8988T (cell line): Measurements from ENCODE around the gene CAPN15.

Source experiments
- DNase-seq: peaks from one replicate; pipeline ENCODE4 v3.0.0; 2011

CAPN15 gene

DNA sequence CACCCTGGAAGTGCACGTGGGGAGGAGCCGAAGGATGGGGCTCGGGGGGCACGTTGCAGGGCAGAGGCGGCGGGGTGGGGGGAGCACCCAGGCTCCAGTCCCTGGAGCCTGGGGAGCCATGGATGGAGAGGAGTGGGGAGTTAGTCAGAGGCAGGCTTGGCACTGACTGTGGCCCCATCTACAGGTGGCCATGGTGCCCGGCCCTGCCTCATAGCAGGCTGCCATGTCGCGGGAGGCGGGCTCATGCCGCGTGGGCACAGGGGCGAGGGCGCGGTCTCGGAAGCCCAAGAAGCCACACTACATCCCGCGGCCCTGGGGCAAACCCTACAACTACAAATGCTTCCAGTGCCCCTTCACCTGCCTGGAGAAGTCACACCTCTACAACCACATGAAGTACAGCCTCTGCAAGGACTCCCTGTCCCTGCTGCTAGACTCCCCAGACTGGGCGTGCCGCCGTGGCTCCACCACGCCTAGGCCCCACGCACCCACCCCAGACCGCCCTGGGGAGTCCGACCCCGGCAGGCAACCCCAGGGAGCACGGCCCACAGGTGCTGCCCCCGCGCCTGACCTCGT, 35.6 kb downstream of the CAPN15 start:
- DNase-seq, result no peak

DNA sequence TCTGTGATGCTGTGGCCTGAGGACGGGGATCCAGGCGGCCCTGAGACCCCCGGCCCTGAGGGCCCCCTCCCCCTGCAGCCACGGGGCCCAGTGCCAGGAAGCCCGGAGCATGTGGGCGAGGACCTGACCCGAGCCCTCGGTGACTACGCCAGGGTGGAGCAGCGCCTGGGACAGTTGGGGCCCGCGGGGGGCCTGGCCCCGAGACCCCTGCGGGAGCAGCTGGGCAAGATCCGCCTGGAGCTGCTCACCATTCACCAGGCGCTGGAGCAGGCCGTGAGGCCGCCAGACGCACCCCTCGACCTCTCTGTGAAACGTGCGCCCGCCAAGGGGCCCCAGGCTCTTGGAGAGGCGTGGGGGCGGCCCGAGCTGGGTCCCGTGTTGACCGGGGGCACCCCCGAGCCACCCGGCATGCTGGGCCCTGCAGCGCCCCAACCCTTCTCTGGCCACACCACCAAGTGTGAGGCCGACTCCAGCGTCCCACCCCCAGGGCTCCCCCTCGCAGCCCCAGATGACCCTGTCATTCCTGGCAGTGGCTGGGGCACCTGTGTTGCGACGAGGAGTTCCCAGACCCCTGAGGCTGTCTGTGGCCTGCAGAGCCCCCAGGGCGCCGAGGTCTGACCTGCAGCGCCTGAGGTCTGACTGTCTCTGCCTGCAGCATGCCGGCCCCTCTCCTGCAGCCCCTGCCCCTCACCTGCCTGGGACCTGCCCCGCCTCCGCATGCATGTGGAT, 37.3 kb downstream of the CAPN15 start:
- no peak for DNase-seq

DNA sequence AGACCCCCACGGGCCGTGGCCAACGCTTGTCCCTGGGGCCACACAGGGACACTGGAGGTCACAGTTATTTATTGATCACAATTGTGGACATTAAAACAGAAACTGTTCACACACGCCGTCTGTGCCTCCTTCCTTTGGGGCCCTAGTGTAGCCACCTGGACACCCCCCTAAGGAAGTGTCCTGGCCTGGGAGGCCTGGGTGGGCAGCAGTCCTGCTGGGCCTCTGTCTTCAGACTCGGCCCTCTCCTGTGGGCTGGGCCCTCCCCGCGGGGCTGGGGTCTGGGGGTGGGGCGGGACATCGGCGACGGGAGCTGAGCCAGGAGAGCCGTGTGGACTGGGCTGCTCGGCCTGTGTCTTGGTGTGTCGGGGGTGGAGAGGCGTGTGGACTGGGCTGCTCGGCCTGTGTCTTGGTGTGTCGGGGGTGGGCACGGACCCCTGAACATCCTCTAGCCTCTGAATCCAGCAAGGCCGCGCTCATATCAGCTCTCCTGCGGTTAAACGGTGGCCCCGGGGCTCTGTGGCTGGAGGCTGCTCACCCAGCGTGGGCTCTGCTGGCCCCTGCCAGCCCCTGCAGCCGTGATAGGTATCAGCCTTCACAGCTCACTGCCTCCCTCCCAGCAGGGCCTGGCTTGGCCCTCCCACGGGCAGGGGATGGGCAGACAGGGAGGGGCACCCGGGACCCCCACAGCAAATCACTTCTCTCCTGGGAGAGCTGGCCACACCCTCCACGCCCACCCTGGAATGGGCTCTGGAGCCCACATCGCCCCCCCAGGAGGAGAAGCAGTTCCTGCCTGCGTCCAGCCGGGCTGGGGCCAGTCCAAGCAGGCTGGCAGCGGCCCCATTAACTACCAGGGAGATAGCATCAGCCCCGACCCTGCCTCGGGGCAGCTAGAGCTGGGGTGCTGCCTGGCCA, 38.2 kb downstream of the CAPN15 start:
- DNase-seq, result no peak

DNA sequence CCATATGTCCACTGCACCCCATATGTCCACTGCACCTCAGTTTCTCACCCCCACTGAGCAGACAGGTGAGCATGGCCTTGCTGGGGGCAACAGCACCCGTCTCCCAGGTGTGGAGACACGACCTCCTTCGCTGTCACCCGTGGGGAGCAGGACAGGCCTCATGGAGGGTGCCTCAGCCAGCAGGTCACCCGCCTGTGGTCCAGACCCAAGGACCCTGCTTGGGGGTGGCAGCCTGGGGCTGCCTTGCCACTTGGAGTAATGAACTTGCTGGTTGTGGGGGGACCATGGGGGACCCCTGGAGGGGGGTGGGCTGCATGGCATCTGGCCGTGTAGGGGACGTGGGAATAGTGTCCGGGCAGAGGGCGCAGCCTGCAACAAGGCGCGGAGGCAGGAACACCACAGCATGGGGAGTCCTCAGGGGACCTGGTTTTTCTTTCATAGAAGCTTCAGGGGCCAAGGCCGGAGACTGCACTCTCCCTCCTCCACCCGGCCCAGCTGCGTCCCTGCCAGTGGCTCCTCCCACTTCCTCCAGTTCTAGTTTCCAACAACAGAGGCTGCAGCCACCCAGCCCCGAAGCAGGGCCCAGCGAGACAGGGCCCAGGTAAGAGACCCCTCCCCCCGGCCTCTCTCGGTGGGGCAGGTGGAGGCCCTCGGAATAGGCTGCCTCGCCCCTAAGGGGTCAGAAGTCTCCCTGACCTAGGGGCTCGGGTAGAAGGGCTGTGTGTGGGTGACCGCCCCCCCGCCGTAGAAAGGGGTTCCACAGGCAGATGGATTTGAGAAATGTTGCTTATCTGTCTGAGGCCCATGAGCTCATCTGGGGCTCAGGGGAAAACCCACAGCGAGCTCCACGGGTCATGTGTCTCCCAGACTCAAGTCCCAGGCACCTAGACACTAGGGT, 39.2 kb downstream of the CAPN15 start, which contains the start of gene NHLRC4:
Gene NHLRC4, plus strand, starts transcription at position 531 of the 898 bp plus-strand sequence. CDS start 1,043 bp downstream, outside the sequence.
- no peak for DNase-seq

DNA sequence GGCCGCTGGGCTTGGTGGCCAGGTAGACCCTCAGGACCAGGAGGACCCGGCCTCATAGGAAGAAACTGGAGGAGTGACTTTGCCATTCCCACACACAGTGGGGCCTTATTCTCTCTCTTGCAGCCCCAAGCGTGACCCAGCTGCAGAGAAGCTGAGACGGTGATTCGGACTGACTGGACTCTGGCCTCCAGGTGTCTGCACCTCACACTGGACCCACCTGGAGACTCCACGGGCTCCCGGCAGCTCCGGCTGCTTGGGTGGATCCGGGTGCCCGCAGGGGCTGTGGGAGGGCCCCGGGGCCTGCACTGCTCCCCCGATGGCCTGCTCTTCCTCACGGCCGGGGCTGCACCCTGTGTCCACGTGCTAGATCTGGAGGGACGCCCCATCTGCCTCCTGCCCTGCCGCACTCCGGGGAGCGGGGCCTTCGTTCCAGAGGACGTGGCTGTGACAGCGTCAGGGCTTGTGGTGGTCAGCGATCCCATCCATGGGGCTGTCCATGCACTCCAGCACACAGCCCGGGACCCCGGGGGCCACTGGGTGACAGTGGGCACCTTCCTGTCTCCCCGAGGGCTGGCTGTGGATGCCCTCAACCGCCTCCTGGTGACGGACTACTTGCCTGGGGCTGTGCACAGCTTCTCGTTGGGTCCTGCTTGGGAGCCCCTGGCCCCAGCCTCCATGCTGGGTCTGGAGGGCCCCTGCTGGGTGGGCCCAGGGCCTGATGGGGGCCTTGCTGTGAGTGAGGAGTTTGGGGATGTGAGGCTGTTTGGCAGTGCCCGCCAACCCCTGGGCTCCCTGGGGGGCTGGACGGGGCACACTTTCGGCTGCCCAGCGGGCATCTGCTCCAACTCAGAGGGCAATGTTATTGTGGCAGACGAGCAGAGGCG, 40.1 kb downstream of the CAPN15 start:
- no peak for DNase-seq

DNA sequence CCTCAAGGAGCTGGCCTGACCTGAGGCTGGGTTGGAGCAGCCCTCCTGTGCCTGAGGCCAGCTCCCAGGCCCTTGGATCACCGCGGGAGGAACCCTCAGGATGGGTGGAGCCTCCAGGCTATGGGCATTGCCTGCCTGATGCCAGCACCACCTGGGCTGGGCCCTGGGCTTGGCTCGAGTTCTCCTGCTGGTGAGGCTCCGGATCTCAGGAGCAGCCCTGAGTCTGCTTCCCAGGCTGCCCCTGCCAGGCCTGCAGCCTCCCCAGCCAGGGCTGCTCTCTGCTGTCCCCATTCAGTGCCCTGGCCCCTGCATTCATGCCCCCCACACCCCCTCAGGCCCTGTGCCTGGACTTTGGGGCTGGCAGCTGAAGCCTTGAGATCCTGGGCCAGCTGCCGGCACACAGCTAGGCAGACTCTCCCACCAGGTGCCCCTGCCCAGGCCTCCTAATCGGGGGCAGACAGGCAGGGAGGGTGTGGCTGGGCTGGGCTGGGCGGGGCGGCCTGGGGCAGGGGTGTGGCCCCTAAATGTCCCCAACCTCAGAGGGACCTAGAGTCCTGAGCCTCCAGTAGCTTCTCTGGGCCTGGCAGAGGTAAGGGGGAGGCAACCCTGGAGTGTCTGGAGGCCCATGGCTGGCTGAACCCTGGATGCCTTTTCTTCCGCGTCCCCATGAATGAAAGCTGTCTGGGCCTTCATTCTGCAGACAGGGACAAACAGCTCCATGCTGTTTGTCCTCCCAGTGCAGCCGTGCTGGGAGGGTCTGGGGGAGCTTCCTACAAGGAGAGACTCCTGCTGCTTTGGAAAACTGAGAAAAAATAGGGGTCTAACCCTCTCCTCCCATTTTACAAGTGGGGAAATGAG, 41.1 kb downstream of the CAPN15 start:
- no peak for DNase-seq

DNA sequence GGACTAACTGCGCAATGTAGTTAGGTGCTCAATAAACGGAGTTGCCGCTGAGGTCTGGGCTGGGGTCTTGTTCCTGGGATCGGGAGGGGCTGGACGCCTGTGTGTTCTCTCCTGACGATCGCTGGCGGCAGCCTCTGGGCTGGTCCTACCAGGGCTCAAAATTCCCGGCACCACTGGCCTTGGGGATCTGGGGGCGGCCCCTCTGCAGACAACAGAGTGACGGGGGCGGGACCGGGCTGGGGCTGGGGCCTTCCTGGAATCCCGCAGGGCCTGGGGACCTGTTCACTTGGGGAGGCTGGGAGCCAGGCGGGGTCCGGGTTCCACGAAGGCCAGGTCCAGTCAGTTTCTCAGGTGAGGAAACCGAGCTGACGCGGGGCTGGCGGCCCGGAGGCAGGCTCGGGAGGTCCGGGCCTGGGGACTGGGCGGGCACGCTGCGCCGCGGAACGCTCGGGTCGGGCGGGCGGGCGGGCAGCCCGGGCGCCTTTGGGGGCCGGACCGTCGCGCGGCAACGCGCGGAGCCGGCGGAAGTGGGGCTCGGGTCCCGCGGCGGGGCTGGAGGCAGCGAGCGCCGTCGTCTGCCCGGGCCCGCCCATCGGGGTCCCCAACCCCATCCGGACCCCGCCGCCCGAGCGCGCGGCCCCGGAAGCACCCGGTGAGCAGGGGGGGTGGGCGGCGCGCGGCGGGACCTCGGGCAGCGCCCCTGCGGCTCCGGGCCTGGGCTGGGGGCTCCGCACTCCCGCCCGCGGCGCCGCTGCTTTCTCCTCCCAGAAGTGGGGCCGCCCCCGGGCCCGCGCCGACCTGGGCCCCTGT, 42.1 kb downstream of the CAPN15 start, which contains the start of gene PIGQ:
Gene PIGQ, plus strand, starts transcription at position 524 of the 810 bp plus-strand sequence. CDS start 4,107 bp downstream, outside the sequence.
- peak; percentile 93 for DNase-seq

DNA sequence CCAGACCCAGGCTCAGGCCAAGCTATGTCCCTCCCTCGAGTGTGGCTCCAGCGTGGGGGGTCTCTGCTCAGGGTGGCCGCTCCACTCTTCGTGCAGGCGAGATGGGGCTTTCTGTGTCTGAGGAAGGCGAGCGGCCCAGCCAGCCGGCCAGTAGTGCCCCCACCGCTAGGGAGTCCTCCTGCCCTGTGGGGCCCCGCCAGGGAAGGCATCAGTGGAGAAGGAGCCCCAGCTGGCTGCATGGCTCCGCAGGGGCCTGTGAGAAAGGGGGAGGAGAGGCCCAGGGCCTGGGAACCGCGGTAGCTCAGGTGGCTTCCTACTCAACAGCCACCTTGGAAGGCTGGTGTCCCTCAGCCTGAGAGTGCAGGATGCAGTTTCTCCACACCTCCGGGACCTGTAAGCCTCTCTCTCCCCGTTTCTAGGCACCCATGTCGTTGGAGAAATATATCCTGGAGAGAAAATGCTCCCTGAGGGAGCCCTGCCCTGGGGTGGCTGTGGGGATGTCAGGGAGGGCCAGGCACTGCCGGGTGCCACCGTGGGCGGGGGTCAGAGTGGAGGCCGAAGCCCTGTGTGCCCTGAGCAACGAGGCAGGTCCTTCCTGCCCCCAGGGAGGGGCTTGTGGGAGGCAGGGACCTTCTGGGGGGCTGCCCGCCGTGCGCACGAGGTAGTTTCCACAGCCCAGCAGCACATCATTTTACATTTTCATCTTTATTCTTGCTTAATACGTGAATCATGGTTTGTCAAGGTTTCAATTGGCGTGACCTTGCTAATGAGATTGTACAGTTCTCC, 45.5 kb downstream of the CAPN15 start:
- no peak for DNase-seq

DNA sequence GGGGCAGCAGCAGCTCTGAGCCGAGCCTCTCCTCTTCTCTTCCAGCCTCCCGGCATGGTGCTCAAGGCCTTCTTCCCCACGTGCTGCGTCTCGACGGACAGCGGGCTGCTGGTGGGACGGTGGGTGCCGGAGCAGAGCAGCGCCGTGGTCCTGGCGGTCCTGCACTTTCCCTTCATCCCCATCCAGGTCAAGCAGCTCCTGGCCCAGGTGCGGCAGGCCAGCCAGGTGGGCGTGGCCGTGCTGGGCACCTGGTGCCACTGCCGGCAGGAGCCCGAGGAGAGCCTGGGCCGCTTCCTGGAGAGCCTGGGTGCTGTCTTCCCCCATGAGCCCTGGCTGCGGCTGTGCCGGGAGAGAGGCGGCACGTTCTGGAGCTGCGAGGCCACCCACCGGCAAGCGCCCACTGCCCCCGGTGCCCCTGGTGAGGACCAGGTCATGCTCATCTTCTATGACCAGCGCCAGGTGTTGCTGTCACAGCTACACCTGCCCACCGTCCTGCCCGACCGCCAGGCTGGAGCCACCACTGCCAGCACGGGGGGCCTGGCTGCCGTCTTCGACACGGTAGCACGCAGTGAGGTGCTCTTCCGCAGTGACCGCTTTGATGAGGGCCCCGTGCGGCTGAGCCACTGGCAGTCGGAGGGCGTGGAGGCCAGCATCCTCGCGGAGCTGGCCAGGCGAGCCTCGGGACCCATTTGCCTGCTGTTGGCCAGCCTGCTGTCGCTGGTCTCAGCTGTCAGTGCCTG, 46.7 kb downstream of the CAPN15 start:
- no peak for DNase-seq

DNA sequence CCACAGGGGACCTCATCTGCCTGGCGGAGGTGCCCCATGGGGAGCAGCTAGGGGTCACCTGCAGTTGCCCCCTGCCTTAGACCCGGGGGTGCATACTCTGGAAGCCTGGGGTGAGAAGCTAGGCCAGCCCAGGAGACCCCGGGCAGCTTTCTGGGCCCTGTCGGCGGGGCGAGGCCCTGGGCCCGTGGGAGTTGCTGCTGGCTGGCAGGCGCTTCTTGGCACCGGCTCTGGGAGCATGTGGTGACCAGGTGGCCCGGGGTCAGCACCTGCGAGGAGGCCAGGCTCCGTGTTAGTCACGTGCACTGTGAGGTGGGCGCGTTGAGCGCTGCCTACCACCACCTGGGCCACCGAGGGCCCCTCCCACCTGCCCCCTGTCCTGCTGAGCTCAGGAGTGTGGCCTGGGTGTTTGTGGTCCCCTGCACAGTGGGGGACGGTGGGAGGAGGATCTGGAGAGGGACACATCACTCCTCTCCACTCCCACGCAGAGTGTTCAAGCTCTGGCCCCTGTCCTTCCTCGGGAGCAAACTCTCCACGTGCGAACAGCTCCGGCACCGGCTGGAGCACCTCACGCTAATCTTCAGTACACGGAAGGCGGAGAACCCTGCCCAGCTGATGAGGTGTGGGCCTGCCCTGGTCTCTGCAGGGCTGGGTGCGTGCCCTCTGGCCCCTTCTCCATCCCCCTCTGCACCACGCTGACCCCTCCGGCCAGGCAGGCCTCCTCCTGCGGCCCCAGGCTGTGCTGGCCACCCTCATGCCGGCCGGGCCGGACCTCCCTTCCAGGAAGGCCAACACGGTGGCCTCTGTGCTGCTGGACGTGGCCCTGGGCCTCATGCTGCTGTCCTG, 48.1 kb downstream of the CAPN15 start:
- DNase-seq, result no peak

DNA sequence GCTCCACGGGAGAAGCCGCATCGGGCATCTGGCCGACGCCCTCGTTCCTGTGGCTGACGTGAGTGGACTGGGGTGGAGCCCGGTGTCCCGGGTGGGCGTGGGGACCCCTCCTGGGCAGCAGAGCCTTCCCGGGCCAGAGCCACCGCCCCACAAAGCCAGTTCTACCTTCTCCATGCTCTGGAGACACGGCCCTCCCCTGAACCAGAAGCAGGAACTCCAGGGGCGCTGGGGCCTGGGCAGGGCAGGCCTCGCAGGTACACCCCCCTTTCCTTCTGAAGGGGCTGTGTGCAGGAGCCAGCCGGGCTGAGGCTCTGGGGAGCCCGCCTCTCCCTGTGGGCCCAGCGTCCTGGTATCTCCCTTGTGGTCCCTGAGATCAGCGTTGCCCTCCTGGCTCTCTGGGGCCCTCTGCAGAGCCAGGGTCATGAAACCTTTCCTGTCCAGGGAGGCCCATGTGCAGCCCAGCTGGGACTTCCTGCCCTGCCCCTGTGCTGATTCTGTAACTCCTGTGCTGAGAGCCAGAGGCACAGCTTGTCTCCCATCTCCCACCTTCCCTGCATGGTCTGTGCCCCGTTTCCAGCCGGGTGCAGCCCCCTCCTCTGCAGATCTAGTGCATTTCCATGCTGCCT, 48.8 kb downstream of the CAPN15 start:
- DNase-seq, result no peak

DNA sequence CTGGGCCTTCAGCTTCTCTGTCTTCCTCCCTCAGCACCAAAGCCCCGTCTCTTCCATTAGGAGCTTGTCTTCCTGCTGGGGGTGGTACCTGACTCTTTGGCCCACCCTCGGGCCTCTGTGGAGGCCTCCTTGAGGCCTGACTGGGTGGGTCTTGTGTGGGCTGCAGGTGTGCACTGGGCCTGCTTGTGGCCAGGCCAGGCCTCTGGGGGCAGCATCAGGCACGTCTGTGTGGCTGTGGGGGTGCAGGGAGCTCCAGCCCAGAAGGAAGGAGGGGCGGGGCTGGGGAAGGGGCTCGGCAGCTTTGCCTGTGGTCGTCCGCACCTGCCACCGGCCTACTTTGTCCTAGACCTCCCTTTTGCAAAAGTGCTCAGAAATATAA, 49.3 kb downstream of the CAPN15 start:
- DNase-seq, result no peak

DNA sequence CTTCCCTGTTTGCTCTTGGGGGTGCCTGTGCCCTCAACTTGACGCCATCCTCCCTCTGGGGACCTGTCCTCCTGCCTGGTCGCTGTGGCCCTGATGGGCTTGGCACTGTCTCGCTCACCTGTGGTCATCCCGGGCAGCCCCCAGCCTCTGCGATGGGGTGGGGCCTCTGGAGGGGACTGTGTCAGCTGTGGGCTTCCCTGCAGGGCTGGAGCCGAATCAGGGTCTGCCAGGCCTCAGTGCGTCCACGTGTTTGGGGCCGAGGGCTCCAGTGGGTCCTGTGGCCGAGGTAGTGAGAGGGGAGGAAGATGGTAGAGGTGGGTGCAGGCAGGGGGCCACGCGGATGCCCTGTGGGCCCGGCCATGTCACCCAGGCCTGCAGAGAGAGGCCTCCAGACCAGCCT, 50.3 kb downstream of the CAPN15 start:
- DNase-seq, result no peak

DNA sequence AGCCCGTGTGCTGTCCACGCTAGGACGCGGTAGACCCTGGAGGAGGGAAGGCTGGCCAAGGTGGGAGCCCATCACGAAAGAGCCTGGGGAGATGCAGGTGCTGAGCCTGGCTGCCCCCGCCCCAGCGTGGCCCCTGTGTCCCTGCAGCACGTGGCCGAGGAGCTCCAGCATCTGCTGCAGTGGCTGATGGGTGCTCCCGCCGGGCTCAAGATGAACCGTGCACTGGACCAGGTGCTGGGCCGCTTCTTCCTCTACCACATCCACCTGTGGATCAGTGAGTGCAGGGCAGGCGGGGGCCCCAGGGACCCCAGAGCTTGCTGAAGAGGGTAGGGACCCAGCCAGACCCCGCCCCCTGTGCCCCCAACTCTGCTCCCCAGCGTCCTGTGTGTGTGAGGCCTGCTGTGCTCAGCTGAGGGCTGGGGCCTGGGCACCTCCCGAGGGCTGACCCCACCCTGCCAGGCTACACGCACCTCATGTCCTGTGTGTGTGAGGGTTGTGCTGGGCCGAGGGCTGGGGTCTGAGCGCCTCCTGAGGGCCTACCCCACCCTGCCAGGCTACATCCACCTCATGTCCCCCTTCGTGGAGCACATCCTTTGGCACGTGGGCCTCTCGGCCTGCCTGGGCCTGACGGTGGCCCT, 50.8 kb downstream of the CAPN15 start:
- no peak for DNase-seq

DNA sequence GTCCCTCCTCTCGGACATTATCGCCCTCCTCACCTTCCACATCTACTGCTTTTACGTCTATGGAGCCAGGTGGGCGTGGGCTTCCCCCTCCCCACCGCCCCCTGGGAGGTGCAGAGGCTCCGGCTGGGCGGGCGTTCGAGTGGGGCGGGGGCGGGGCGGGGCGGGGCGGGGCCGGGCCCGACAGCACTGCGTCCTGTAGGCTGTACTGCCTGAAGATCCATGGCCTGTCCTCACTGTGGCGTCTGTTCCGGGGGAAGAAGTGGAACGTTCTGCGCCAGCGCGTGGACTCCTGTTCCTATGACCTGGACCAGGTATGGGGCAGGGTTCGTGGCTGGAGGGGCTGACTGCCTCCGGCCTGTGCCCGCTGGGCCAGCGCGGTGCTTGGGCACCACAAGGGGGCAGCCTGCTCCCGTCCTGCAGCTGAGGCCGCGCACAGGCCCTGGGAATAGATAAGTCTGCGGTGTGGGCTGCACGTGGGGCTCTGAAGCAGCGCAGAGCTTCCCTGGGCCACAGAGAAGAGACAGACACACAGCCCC, 51.4 kb downstream of the CAPN15 start:
- no peak for DNase-seq
